ENCODE results near the gene ATIC.

DNA sequence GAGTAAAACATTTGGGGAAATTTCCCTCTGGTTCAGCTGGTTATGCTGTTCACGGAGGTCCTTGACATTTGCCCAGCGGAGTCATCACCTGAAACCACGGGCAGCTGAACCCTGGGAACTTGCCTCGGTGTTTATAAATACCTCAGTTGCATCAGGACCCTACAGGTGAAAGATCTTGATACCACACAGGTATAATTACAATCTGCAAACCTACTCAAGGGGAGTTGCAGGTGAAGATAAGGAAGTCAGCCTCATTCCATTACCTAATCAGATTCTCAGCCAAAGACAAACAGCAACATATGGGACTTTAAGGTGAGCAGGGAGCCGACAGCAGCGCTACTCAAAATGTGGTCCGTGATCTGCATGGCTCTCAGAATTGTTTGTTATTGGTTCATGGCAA lies 37.0 kb upstream of the ATIC start:
- TF ChIP-seq EZH2 (IDR thresholded peaks at IDR 0.05) (no peak), POLR2AphosphoS5 (IDR thresholded peaks at IDR 0.05; ENCODE audit: borderline replicate concordance, low read depth, low read length) (no peak)
